Astrocyte (in vitro differentiated cells and primary cell): ENCODE measurements around the gene PXK. TPM values are rescaled to one million over a fixed set of nuclear protein-coding genes. Genes with fewer than 3 reads are reported as not detected.

Experiments
- DNase-seq: peaks from one replicate; pipeline ENCODE4 v3.0.0-alpha.2; 2010; ENCODE audit warnings: low read depth
- FAIRE-seq: peaks from 2 replicates; lab custom pipeline; 2011; peaks lifted over from hg19 to GRCh38; lab: Jason Lieb, UNC
- H2AFZ ChIP-seq: 2 replicates; pipeline ENCODE4 v1.6.0; 2012; ENCODE audit warnings: low read depth, low read length, inconsistent platforms
- H3K27ac ChIP-seq: 2 replicates; pipeline ENCODE4 v1.5.1; 2011; ENCODE audit warnings: low read depth, low read length, inconsistent platforms
- H3K27me3 ChIP-seq: 2 replicates; pipeline ENCODE4 v1.6.0; 2011; ENCODE audit warnings: low read length, inconsistent platforms; ENCODE audit not compliant: insufficient read depth
- H3K36me3 ChIP-seq: 2 replicates; pipeline ENCODE4 v1.5.1; 2011; ENCODE audit warnings: low read length, inconsistent platforms; ENCODE audit not compliant: insufficient read depth
- H3K4me1 ChIP-seq: 2 replicates; pipeline ENCODE4 v1.5.1; 2011; ENCODE audit warnings: low read length, inconsistent platforms; ENCODE audit not compliant: insufficient read depth
- H3K4me2 ChIP-seq: 2 replicates; pipeline ENCODE4 v1.6.0; 2012; ENCODE audit warnings: low read length, inconsistent platforms
- H3K4me3 ChIP-seq: 2 replicates; pipeline ENCODE4 v1.5.1; 2011; ENCODE audit warnings: low read depth, mild to moderate bottlenecking, low read length, inconsistent platforms; ENCODE audit not compliant: insufficient read depth
- H3K79me2 ChIP-seq: 2 replicates; pipeline ENCODE4 v1.6.0; 2012; ENCODE audit warnings: mild to moderate bottlenecking, low read length, inconsistent platforms; ENCODE audit not compliant: insufficient read depth
- H3K9ac ChIP-seq: 2 replicates; pipeline ENCODE4 v1.6.0; 2012; ENCODE audit warnings: mild to moderate bottlenecking, low read length, inconsistent platforms
- H3K9me3 ChIP-seq: 2 replicates; pipeline ENCODE4 v1.5.1; 2012; ENCODE audit warnings: low read depth, mild to moderate bottlenecking, low read length, inconsistent platforms; ENCODE audit not compliant: insufficient read depth
- H4K20me1 ChIP-seq: 2 replicates; pipeline ENCODE4 v1.6.0; 2012; ENCODE audit warnings: low read length, inconsistent platforms; ENCODE audit not compliant: insufficient read depth
- H3K27ac Mint-ChIP-seq: one replicate; pipeline ENCODE4 v1.8.0; 2021; ENCODE audit warnings: mild to moderate bottlenecking, mixed read lengths; ENCODE audit not compliant: unreplicated experiment
- H3K27me3 Mint-ChIP-seq: one replicate; pipeline ENCODE4 v1.8.0; 2021; ENCODE audit warnings: low read depth, mixed read lengths; ENCODE audit not compliant: unreplicated experiment
- H3K36me3 Mint-ChIP-seq: one replicate; pipeline ENCODE4 v1.8.0; 2021; ENCODE audit warnings: low read depth, mixed read lengths; ENCODE audit not compliant: unreplicated experiment
- H3K4me1 Mint-ChIP-seq: one replicate; pipeline ENCODE4 v1.8.0; 2021; ENCODE audit warnings: low read depth, mixed read lengths; ENCODE audit not compliant: unreplicated experiment
- H3K4me3 Mint-ChIP-seq: one replicate; pipeline ENCODE4 v1.8.0; 2021; ENCODE audit warnings: mild to moderate bottlenecking, moderate library complexity, mixed read lengths; ENCODE audit not compliant: unreplicated experiment
- H3K9me3 Mint-ChIP-seq: one replicate; pipeline ENCODE4 v1.8.0; 2021; ENCODE audit warnings: mild to moderate bottlenecking, mixed read lengths; ENCODE audit not compliant: unreplicated experiment
- CTCF ChIP-seq: IDR thresholded peaks from 2 replicates; pipeline ENCODE4 v1.5.1; 2011; ENCODE audit warnings: low read depth, mild to moderate bottlenecking, inconsistent platforms, low read length, moderate library complexity; ENCODE audit not compliant: insufficient read depth
- EZH2 ChIP-seq: IDR thresholded peaks from 2 replicates; pipeline ENCODE4 v1.6.1; 2012; ENCODE audit warnings: mild to moderate bottlenecking, low read length, inconsistent platforms; ENCODE audit not compliant: insufficient read depth
- total RNA-seq: library from RNA; stranded (reverse); gene quantifications from 2 replicates; pipeline ENCODE4 v1.2.1, GENCODE V29; 2021

Gene PXK
- total RNA-seq, 1 donor from 2014 or later = 10.5 TPM

- H3K27ac Mint-ChIP-seq = no peak overlapping the region
- no peaks in the 10 kb centered on the region for H3K9me3 Mint-ChIP-seq
Measured at GRCh38 chr3:58308728-58309127, 24.0 kb upstream of the PXK start.

GRCh38 chr3:58317811-58318210 lies 14.9 kb upstream of the PXK start:
- H3K9ac ChIP-seq = no peak overlapping the region
- H3K4me1 Mint-ChIP-seq = no peaks in the 10 kb centered on the region
- no peak overlapping the region for H3K4me3 Mint-ChIP-seq
- H3K27ac Mint-ChIP-seq = no peak overlapping the region
- DNase-seq (no peak), FAIRE-seq (no peak)
- peaks cover 25% of the 10 kb centered on the region for H4K20me1 ChIP-seq
- H3K4me3 ChIP-seq = no peak overlapping the region
- H3K27me3 ChIP-seq = no peaks in the 10 kb centered on the region
- no peaks in the 10 kb centered on the region for H3K27me3 Mint-ChIP-seq
- H3K36me3 ChIP-seq = peaks cover 36% of the 10 kb centered on the region
- H3K27ac ChIP-seq = no peak overlapping the region
- H3K9me3 ChIP-seq = no peaks in the 10 kb centered on the region
- no peak overlapping the region for H2AFZ ChIP-seq
- H3K36me3 Mint-ChIP-seq = peaks cover 16% of the 10 kb centered on the region
- H3K4me2 ChIP-seq = no peak overlapping the region
- TF ChIP-seq CTCF = no peak
- no peak for TF ChIP-seq EZH2
- H3K79me2 ChIP-seq = peaks cover 4% of the 10 kb centered on the region
- no peaks in the 10 kb centered on the region for H3K9me3 Mint-ChIP-seq
- no peaks in the 10 kb centered on the region for H3K4me1 ChIP-seq

More at GRCh38 chr3:58308728-58309127, 24.0 kb upstream of the PXK start:
- Histone ChIP-seq H4K20me1 (peaks cover 41% of the 10 kb centered on the region), H3K36me3 (peaks cover 17% of the 10 kb centered on the region), H3K4me2 (peak overlapping the region; percentile 94), H3K27ac (no peak overlapping the region), H3K27me3 (no peaks in the 10 kb centered on the region), H3K4me1 (peaks cover 8% of the 10 kb centered on the region), H3K9me3 (no peaks in the 10 kb centered on the region), H2AFZ (no peak overlapping the region), H3K4me3 (no peak overlapping the region), H3K9ac (no peak overlapping the region), H3K79me2 (peaks cover 61% of the 10 kb centered on the region)
- peaks cover 17% of the 10 kb centered on the region for H3K36me3 Mint-ChIP-seq
- peaks cover 8% of the 10 kb centered on the region for H3K4me1 Mint-ChIP-seq
- TF ChIP-seq CTCF (no peak), EZH2 (no peak)
- FAIRE-seq (no peak), DNase-seq (no peak)
- H3K27me3 Mint-ChIP-seq = no peaks in the 10 kb centered on the region
- H3K4me3 Mint-ChIP-seq = peak overlapping the region; percentile 24

- no peak overlapping the region for H3K4me3 Mint-ChIP-seq
- H3K9me3 Mint-ChIP-seq = no peaks in the 10 kb centered on the region
- DNase-seq (no peak), FAIRE-seq (no peak)
- H3K27me3 Mint-ChIP-seq = no peaks in the 10 kb centered on the region
- Histone ChIP-seq H4K20me1 (peaks cover 12% of the 10 kb centered on the region), H3K4me3 (no peak overlapping the region), H2AFZ (no peak overlapping the region), H3K36me3 (peaks cover 14% of the 10 kb centered on the region), H3K9me3 (no peaks in the 10 kb centered on the region), H3K79me2 (no peaks in the 10 kb centered on the region), H3K9ac (no peak overlapping the region), H3K4me1 (peaks cover 11% of the 10 kb centered on the region), H3K27me3 (no peaks in the 10 kb centered on the region), H3K27ac (no peak overlapping the region), H3K4me2 (no peak overlapping the region)
- H3K4me1 Mint-ChIP-seq = peaks cover 8% of the 10 kb centered on the region
- TF ChIP-seq EZH2 = no peak
- TF ChIP-seq CTCF = no peak
- H3K27ac Mint-ChIP-seq = no peak overlapping the region
- H3K36me3 Mint-ChIP-seq = no peaks in the 10 kb centered on the region
Measured at GRCh38 chr3:58321791-58322190, 10.9 kb upstream of the PXK start.
